H9 (cell line): ENCODE data around the gene OVOL3. TPM values are rescaled to one million over a fixed set of nuclear protein-coding genes. Genes with fewer than 3 reads are reported as not detected.

Experiments used
- DNase-seq: peaks from one replicate; pipeline ENCODE4 v3.0.0-alpha.2; 2017
- H2AFZ ChIP-seq: one replicate; pipeline ENCODE4 v1.6.1; 2013; ENCODE audit warnings: mild to moderate bottlenecking, low read length, control low read depth, moderate library complexity
- H2AK5ac ChIP-seq: 2 replicates; pipeline ENCODE4 v1.6.1; 2013; ENCODE audit warnings: low read length, control low read depth, mixed read lengths; ENCODE audit not compliant: insufficient read length
- H2BK120ac ChIP-seq: one replicate; pipeline ENCODE4 v1.6.1; 2013; ENCODE audit warnings: low read depth, mild to moderate bottlenecking, low read length, control low read depth, inconsistent platforms; ENCODE audit not compliant: poor library complexity, severe bottlenecking
- H2BK12ac ChIP-seq: 2 replicates; pipeline ENCODE4 v1.6.1; 2013; ENCODE audit warnings: low read length, control low read depth, mixed read lengths, low read depth; ENCODE audit not compliant: insufficient read length
- H2BK15ac ChIP-seq: 2 replicates; pipeline ENCODE4 v1.6.1; 2013; ENCODE audit warnings: low read depth, low read length, control low read depth
- H2BK20ac ChIP-seq: one replicate; pipeline ENCODE4 v1.6.1; 2013; ENCODE audit warnings: low read depth, mild to moderate bottlenecking, low read length, control low read depth, inconsistent platforms; ENCODE audit not compliant: poor library complexity, severe bottlenecking
- H2BK5ac ChIP-seq: 2 replicates; pipeline ENCODE4 v1.6.1; 2013; ENCODE audit warnings: low read length, control low read depth, mixed read lengths; ENCODE audit not compliant: insufficient read length
- H3K14ac ChIP-seq: 2 replicates; pipeline ENCODE4 v1.6.1; 2013; ENCODE audit warnings: low read length, control low read depth; ENCODE audit not compliant: insufficient read depth
- H3K18ac ChIP-seq: 2 replicates; pipeline ENCODE4 v1.6.1; 2013; ENCODE audit warnings: low read depth, mild to moderate bottlenecking, mixed read lengths, low read length, control low read depth; ENCODE audit not compliant: insufficient read length
- H3K23ac ChIP-seq: 2 replicates; pipeline ENCODE4 v1.6.1; 2013; ENCODE audit warnings: low read length, control low read depth, mixed read lengths, low read depth; ENCODE audit not compliant: insufficient read length
- H3K23me2 ChIP-seq: 2 replicates; pipeline ENCODE4 v1.6.1; 2013; ENCODE audit warnings: low read depth, mild to moderate bottlenecking, mixed read lengths, low read length, control low read depth; ENCODE audit not compliant: insufficient read length, poor library complexity, severe bottlenecking
- H3K27ac ChIP-seq: 2 replicates; pipeline ENCODE4 v1.5.1; 2013; ENCODE audit warnings: low read length, control low read depth, mixed read lengths, low read depth; ENCODE audit not compliant: insufficient read length
- H3K27me3 ChIP-seq: 2 replicates; pipeline ENCODE4 v1.6.1; 2013; ENCODE audit warnings: low read length, control low read depth, inconsistent platforms; ENCODE audit not compliant: insufficient read depth
- H3K4ac ChIP-seq: 2 replicates; pipeline ENCODE4 v1.6.1; 2013; ENCODE audit warnings: low read depth, mild to moderate bottlenecking, control low read depth, inconsistent platforms, low read length, moderate library complexity
- H3K4me1 ChIP-seq: 2 replicates; pipeline ENCODE4 v1.6.1; 2013; ENCODE audit warnings: low read length, control low read depth, inconsistent platforms; ENCODE audit not compliant: insufficient read depth
- H3K4me2 ChIP-seq: 2 replicates; pipeline ENCODE4 v1.6.1; 2013; ENCODE audit warnings: low read length, control low read depth, mixed read lengths; ENCODE audit not compliant: insufficient read length, insufficient read depth
- H3K56ac ChIP-seq: 2 replicates; pipeline ENCODE4 v1.6.1; 2013; ENCODE audit warnings: low read depth, mild to moderate bottlenecking, mixed read lengths, low read length, control low read depth; ENCODE audit not compliant: insufficient read length
- H3K79me1 ChIP-seq: 2 replicates; pipeline ENCODE4 v1.6.1; 2013; ENCODE audit warnings: low read depth, mild to moderate bottlenecking, moderate library complexity, low read length, control low read depth, inconsistent platforms; ENCODE audit not compliant: insufficient read depth, poor library complexity, severe bottlenecking
- H3K79me2 ChIP-seq: 2 replicates; pipeline ENCODE4 v1.6.1; 2013; ENCODE audit warnings: low read length, control low read depth, inconsistent platforms; ENCODE audit not compliant: insufficient read depth
- H3K9ac ChIP-seq: 2 replicates; pipeline ENCODE4 v1.6.1; 2013; ENCODE audit warnings: low read length, control low read depth, mixed read lengths; ENCODE audit not compliant: insufficient read length; ENCODE audit errors: extremely low read depth
- H3K9me3 ChIP-seq: one replicate; pipeline ENCODE4 v1.6.1; 2013; ENCODE audit warnings: low read depth, low read length, inconsistent platforms; ENCODE audit not compliant: control insufficient read depth
- H3T11ph ChIP-seq: one replicate; pipeline ENCODE4 v1.6.1; 2013; ENCODE audit warnings: mild to moderate bottlenecking, low read length, control low read depth, inconsistent platforms
- H4K20me1 ChIP-seq: one replicate; pipeline ENCODE4 v1.6.1; 2013; ENCODE audit not compliant: control insufficient read depth, insufficient read length, insufficient read depth
- H4K5ac ChIP-seq: 2 replicates; pipeline ENCODE4 v1.6.1; 2013; ENCODE audit warnings: low read depth, mild to moderate bottlenecking, mixed read lengths, low read length, control low read depth; ENCODE audit not compliant: insufficient read length
- H4K8ac ChIP-seq: replicated peaks from 2 replicates; pipeline ENCODE4 v1.6.1; 2013; ENCODE audit warnings: low read length, control low read depth, mixed read lengths, low read depth; ENCODE audit not compliant: insufficient read length
- H4K91ac ChIP-seq: 2 replicates; pipeline ENCODE4 v1.6.1; 2013; ENCODE audit warnings: low read depth, mild to moderate bottlenecking, moderate library complexity, mixed read lengths, low read length, control low read depth; ENCODE audit not compliant: insufficient read length
- H3K27ac Mint-ChIP-seq, 3 experiments: 2 replicates in 2 of 3; 3 replicates in 1 of 3; pipeline ENCODE4 v1.8.0; 2020 to 2021; ENCODE audit warnings: mixed read lengths in 3 of 3, mild to moderate bottlenecking in 1 of 3, moderate library complexity in 1 of 3
- H3K27me3 Mint-ChIP-seq: 2 replicates; pipeline ENCODE4 v1.8.0; 2021; ENCODE audit warnings: low read depth, mild to moderate bottlenecking, moderate library complexity, mixed read lengths
- H3K36me3 Mint-ChIP-seq, 3 experiments: 2 replicates in 2 of 3; 3 replicates in 1 of 3; pipeline ENCODE4 v1.8.0; 2020 to 2021; ENCODE audit warnings: low read depth in 3 of 3, mixed read lengths in 3 of 3; ENCODE audit not compliant: insufficient read depth in 1 of 3
- H3K4me1 Mint-ChIP-seq, 2 experiments: 2 replicates each; pipeline ENCODE4 v1.8.0; 2020; ENCODE audit warnings: mixed read lengths in 2 of 2
- H3K4me3 Mint-ChIP-seq, 2 experiments: 2 replicates in 1 of 2; 3 replicates in 1 of 2; pipeline ENCODE4 v1.8.0; 2020 to 2021; ENCODE audit warnings: mild to moderate bottlenecking in 2 of 2, mixed read lengths in 2 of 2, moderate library complexity in 1 of 2
- H3K9me3 Mint-ChIP-seq, 2 experiments: 2 replicates in 1 of 2; 3 replicates in 1 of 2; pipeline ENCODE4 v1.8.0; 2020; ENCODE audit warnings: mild to moderate bottlenecking in 2 of 2, mixed read lengths in 2 of 2, moderate library complexity in 1 of 2
- CTCF ChIP-seq: fragments of 200-600 bp; sonication (generic); conservative IDR thresholded peaks from 3 replicates; pipeline ENCODE4 v1.8.0; 2021; ENCODE audit warnings: antibody characterized with exemption, mild to moderate bottlenecking
- WGBS: extraction: QIAGEN DNeasy Blood & Tissue Kit; methylation state at CpG from one replicate; pipeline ENCODE4 v1.1.7; 2013; ENCODE audit warnings: missing lambda C conversion rate, low lambda C conversion rate, mixed read lengths; ENCODE audit not compliant: insufficient read length; ENCODE audit errors: extremely low coverage; 5-methylcytosine and 5-hydroxymethylcytosine counted together
- total RNA-seq: library from RNA; stranded (reverse); gene quantifications from 2 replicates; pipeline ENCODE4 v1.2.1, GENCODE V29; 2021

OVOL3 gene
- total RNA-seq, 1 experiment from 2014 or later: not detected

- no peak overlapping the region for H3T11ph ChIP-seq
- Mint-ChIP-seq H3K4me1 (no peaks in the 10 kb centered on the region), H3K36me3 (peaks cover 46 to 74% (median 67%) of the 10 kb centered on the region in 3 experiments; a peak in 6 of 7 replicates), H3K27ac (peak overlapping the region in 1 of 3 experiments; percentile 13; a peak in 2 of 7 replicates), H3K27me3 (no peaks in the 10 kb centered on the region), H3K9me3 (no peaks in the 10 kb centered on the region), H3K4me3 (no peak overlapping the region)
- H2AFZ ChIP-seq: no peak overlapping the region
- H4K8ac ChIP-seq: no peak overlapping the region
- H2BK12ac ChIP-seq: no peak overlapping the region
- no peak overlapping the region for H2BK15ac ChIP-seq
- H3K23ac ChIP-seq: no peak overlapping the region
- H3K79me2 ChIP-seq: no peaks in the 10 kb centered on the region
- no peaks in the 10 kb centered on the region for H3K79me1 ChIP-seq
- H3K56ac ChIP-seq: no peak overlapping the region
- H3K14ac ChIP-seq: no peak overlapping the region
- H2BK20ac ChIP-seq: no peak overlapping the region
- no peak overlapping the region for H4K5ac ChIP-seq
- H3K9me3 ChIP-seq: no peaks in the 10 kb centered on the region
- no peak overlapping the region for H3K4ac ChIP-seq
- H2BK5ac ChIP-seq: no peak overlapping the region
- no peak for TF ChIP-seq CTCF
- H2AK5ac ChIP-seq: no peak overlapping the region
- H2BK120ac ChIP-seq: no peak overlapping the region
- peaks cover 2% of the 10 kb centered on the region for H4K20me1 ChIP-seq
- H3K27ac ChIP-seq: no peak overlapping the region
- no peaks in the 10 kb centered on the region for H3K27me3 ChIP-seq
- H3K23me2 ChIP-seq: no peaks in the 10 kb centered on the region
- no peak for DNase-seq
- H3K4me2 ChIP-seq: no peak overlapping the region
- H4K91ac ChIP-seq: no peak overlapping the region
- WGBS: no CpG with 5 or more reads among the region's 3 CpGs
- no peak overlapping the region for H3K18ac ChIP-seq
- no peaks in the 10 kb centered on the region for H3K4me1 ChIP-seq
- no peak overlapping the region for H3K9ac ChIP-seq
These were observed 31.5 kb upstream of the OVOL3 start for GRCh38 chr19:36079389-36079945.
